Measurements from ENCODE around the gene CHD1L.
"Not testable (repeated sequence)": the region's sequence is repeated elsewhere in the genome, so short reads cannot be mapped to it uniquely, and the experiment has no call there.

Gene CHD1L

GRCh38 chr1:147235822-147236221 lies 6.7 kb upstream of the CHD1L start:
- no peak for FAIRE-seq

GRCh38 chr1:147236448-147236847 lies 6.0 kb upstream of the CHD1L start:
- FAIRE-seq = no peak

- no peak for FAIRE-seq
These were observed 5.3 kb upstream of the CHD1L start for GRCh38 chr1:147236959-147237791.

- no peak for FAIRE-seq
These were observed 4.2 kb upstream of the CHD1L start for GRCh38 chr1:147238053-147238902.

- no peak for FAIRE-seq
These were observed 3.3 kb upstream of the CHD1L start for GRCh38 chr1:147238925-147239820.

- FAIRE-seq = not testable (repeated sequence)
These were observed 2.3 kb upstream of the CHD1L start for GRCh38 chr1:147240131-147240721.

- FAIRE-seq = no peak
These were observed 493 bp upstream of the CHD1L start for GRCh38 chr1:147241934-147242448.

- FAIRE-seq = no peak
These were observed 773 bp downstream of the CHD1L start for GRCh38 chr1:147243228-147243685.

- no peak for FAIRE-seq
These were observed 1.4 kb downstream of the CHD1L start for GRCh38 chr1:147243841-147244240.

- FAIRE-seq = no peak
These were observed 2.6 kb downstream of the CHD1L start for GRCh38 chr1:147245129-147245528.

- no peak for FAIRE-seq
These were observed 3.1 kb downstream of the CHD1L start for GRCh38 chr1:147245586-147246021.

GRCh38 chr1:147246044-147246690 lies 3.7 kb downstream of the CHD1L start:
- FAIRE-seq = no peak

- no peak for FAIRE-seq
These were observed 4.6 kb downstream of the CHD1L start for GRCh38 chr1:147246910-147247655.

- no peak for FAIRE-seq
These were observed 5.3 kb downstream of the CHD1L start for GRCh38 chr1:147247656-147248238.

- no peak for FAIRE-seq
These were observed 10.1 kb downstream of the CHD1L start for GRCh38 chr1:147252540-147252939.

GRCh38 chr1:147260956-147261355 lies 18.5 kb downstream of the CHD1L start:
- no peak for FAIRE-seq

- no peak for FAIRE-seq
These were observed 21.8 kb downstream of the CHD1L start for GRCh38 chr1:147264158-147264768.

- FAIRE-seq = no peak
These were observed 23.9 kb downstream of the CHD1L start for GRCh38 chr1:147266381-147266780.

- no peak for FAIRE-seq
These were observed 25.2 kb downstream of the CHD1L start for GRCh38 chr1:147267711-147268110.

- no peak for FAIRE-seq
These were observed 28.2 kb downstream of the CHD1L start for GRCh38 chr1:147270721-147271120.
